K562 (cell line): ENCODE measurements around the gene LCE7A. TPM values are rescaled to one million over a fixed set of nuclear protein-coding genes. Genes with fewer than 3 reads are reported as not detected.

Experiments
- BCL6 ChIP-seq: fragments of 250-450 bp; sonication (Bioruptor Pico); IDR thresholded peaks from 2 replicates; pipeline ENCODE4 v1.4.0; 2020
- CREM ChIP-seq: IDR thresholded peaks from 2 replicates; pipeline ENCODE4 v1.6.1; 2014; ENCODE audit warnings: antibody characterized with exemption, low read depth
- LCOR ChIP-seq: sonication (generic); formaldehyde crosslinking; IDR thresholded peaks from 2 replicates; pipeline ENCODE4 v1.8.0; 2022; ENCODE audit warnings: mild to moderate bottlenecking, missing genetic modification reagents
- PHF8 ChIP-seq: fragments of 200-600 bp; sonication (generic); IDR thresholded peaks from 2 replicates; pipeline ENCODE4 v1.6.1; 2012; ENCODE audit warnings: mixed run types, mild to moderate bottlenecking, inconsistent platforms, low read length, moderate library complexity, borderline replicate concordance
- POLR2A ChIP-seq: fragments of 450-650 bp; conservative IDR thresholded peaks from 2 replicates; pipeline ENCODE4 v1.6.1; 2016
- RAD21 ChIP-seq, 2 experiments: fragments of 250-450 bp in 1 of 2; fragments of 450-650 bp in 1 of 2; sonication (Bioruptor Pico) in 1 of 2; formaldehyde crosslinking in 1 of 2; IDR thresholded peaks in 1 of 2; conservative IDR thresholded peaks in 1 of 2; 2 replicates each; pipeline versions ENCODE4 v1.4.0 to v1.8.0; 2020 to 2022; ENCODE audit warnings: mild to moderate bottlenecking in 2 of 2, moderate library complexity in 1 of 2
- SAFB ChIP-seq: fragments of 200-400 bp; formaldehyde crosslinking; IDR thresholded peaks from 2 replicates; pipeline ENCODE4 v1.6.1; 2017; ENCODE audit warnings: low read depth, low read length, borderline replicate concordance
- SMC3 ChIP-seq: conservative IDR thresholded peaks from 2 replicates; pipeline ENCODE4 v1.6.1; 2011; ENCODE audit warnings: low read depth, low read length, improper control_type of control experiment; ENCODE audit not compliant: insufficient read depth
- STAG1 ChIP-seq: sonication (generic); formaldehyde crosslinking; IDR thresholded peaks from 2 replicates; pipeline ENCODE4 v1.5.0; 2020; ENCODE audit warnings: missing genetic modification reagents, borderline replicate concordance
- TOE1 ChIP-seq, 2 experiments: fragments of 450-650 bp in 1 of 2; sonication (generic) in 1 of 2; formaldehyde crosslinking in 1 of 2; IDR thresholded peaks; 2 replicates each; pipeline versions ENCODE4 v1.7.1 to v1.8.0; 2016 to 2022; ENCODE audit warnings: borderline replicate concordance in 2 of 2, mild to moderate bottlenecking in 2 of 2, antibody characterized with exemption in 1 of 2, inconsistent platforms in 1 of 2, low read depth in 1 of 2, missing genetic modification reagents in 1 of 2, moderate library complexity in 1 of 2
- ZFP36 ChIP-seq: fragments of 150-350 bp; IDR thresholded peaks from 2 replicates; pipeline ENCODE4 v1.6.1; 2018; ENCODE audit warnings: low read length, low read depth; ENCODE audit not compliant: partially characterized antibody
- ZFPM2 ChIP-seq: fragments of 250-450 bp; sonication (Bioruptor Pico); IDR thresholded peaks from 2 replicates; pipeline ENCODE4 v1.5.1; 2022; ENCODE audit warnings: mild to moderate bottlenecking
- ZNF133 ChIP-seq: fragments of 250-450 bp; sonication (Bioruptor Pico); IDR thresholded peaks from 2 replicates; pipeline ENCODE4 v1.4.0; 2020; ENCODE audit warnings: mild to moderate bottlenecking
- polyA plus RNA-seq, 8 experiments: library from polyadenylated mRNA; depleted of rRNA in 4 of 8; stranded (reverse) in 5 of 8; unstranded in 3 of 8; fragments of >200 nt; fragmentation: Nextera tagmentation in 2 of 8; fragmentation: Illumina TruSeq in 1 of 8; extraction: Ambion mirVana in 2 of 8; extraction: Trizol in 1 of 8; gene quantifications; 2 replicates each; pipeline versions ENCODE4 v1.2.1 to v1.2.3, GENCODE V29; 2011 to 2014; ENCODE audit warnings: inconsistent platforms in 1 of 8, missing spikeins in 1 of 8
- total RNA-seq, 7 experiments: library from RNA; depleted of rRNA in 6 of 7; stranded (reverse); fragments of >200 nt in 6 of 7; fragmentation: Illumina TruSeq in 2 of 7; extraction: Trizol in 2 of 7; gene quantifications; 2 replicates each; pipeline versions ENCODE4 v1.2.1 to v1.2.3, GENCODE V29; 2011 to 2021; ENCODE audit warnings: low replicate concordance in 1 of 7
- TF ChIP-seq, protein P1 (sequence below), 3 experiments: IDR thresholded peaks in 2 of 3; conservative IDR thresholded peaks in 1 of 3; 2 replicates each; pipeline ENCODE4 v1.5.1; 2011 to 2012; ENCODE audit warnings: low read length in 3 of 3, mild to moderate bottlenecking in 3 of 3, control low read depth in 2 of 3, improper control_type of control experiment in 1 of 3, inconsistent platforms in 1 of 3, low read depth in 1 of 3, mixed read lengths in 1 of 3, moderate library complexity in 1 of 3; ENCODE audit not compliant: insufficient read depth in 2 of 3
- TF ChIP-seq, protein P2 (sequence below), 3 experiments: fragments of 200-800 bp in 1 of 3; fragments of 250-450 bp in 1 of 3; fragments of 450-650 bp in 1 of 3; sonication (Bioruptor Pico) in 1 of 3; sonication (Bioruptor generic) in 1 of 3; formaldehyde crosslinking in 1 of 3; IDR thresholded peaks; 2 replicates each; pipeline versions ENCODE4 v1.6.1 to v1.8.0; 2016 to 2022; ENCODE audit warnings: mild to moderate bottlenecking in 2 of 3, missing genetic modification characterization in 2 of 3, missing compliant biosample characterization in 1 of 3, moderate library complexity in 1 of 3
- TF ChIP-seq, protein P3 (sequence below): fragments of 450-650 bp; conservative IDR thresholded peaks from 2 replicates; pipeline ENCODE4 v1.6.1; 2016; ENCODE audit warnings: missing genetic modification characterization, low read depth, mild to moderate bottlenecking, missing compliant biosample characterization, moderate library complexity

Gene LCE7A
- total and polyA plus RNA-seq, 9 of the 15 experiments (the other 6 are each of a cell fraction or from before 2014, with no cell fraction given): not detected

DNA sequence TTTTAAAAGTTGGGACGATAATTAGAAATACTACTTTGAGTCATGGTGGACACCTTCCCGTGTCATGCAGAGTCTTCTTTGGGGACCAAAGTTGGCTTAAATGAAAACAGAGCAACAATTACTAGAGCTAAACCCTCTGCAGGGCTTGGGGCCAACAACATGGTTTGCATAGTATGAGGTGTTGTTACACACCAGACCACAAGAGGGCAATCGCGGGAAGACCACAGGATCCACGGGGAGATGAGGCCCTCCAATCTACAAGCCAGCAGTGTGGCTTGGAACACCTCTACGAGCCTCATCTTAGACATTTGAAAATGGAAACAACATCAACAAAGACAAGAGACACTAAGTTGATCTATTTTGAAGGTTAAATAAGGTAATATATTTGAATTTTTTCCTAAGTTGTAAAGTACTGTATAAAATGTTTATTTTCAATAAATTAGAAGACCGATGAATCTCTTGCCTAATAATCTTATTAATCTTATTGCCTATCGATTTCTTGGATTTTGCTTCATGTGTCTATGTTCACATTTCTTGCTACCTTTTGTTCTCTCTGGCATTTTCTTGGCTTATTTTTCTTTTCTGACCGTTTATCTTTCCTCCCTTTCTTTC is 10.1 kb downstream of the LCE7A start (continued):
- TF ChIP-seq PHF8: no peak
- TF ChIP-seq ZFP36: no peak
- TF ChIP-seq LCOR (CRISPR knock-in tag): no peak
- TF ChIP-seq, protein P1, sequence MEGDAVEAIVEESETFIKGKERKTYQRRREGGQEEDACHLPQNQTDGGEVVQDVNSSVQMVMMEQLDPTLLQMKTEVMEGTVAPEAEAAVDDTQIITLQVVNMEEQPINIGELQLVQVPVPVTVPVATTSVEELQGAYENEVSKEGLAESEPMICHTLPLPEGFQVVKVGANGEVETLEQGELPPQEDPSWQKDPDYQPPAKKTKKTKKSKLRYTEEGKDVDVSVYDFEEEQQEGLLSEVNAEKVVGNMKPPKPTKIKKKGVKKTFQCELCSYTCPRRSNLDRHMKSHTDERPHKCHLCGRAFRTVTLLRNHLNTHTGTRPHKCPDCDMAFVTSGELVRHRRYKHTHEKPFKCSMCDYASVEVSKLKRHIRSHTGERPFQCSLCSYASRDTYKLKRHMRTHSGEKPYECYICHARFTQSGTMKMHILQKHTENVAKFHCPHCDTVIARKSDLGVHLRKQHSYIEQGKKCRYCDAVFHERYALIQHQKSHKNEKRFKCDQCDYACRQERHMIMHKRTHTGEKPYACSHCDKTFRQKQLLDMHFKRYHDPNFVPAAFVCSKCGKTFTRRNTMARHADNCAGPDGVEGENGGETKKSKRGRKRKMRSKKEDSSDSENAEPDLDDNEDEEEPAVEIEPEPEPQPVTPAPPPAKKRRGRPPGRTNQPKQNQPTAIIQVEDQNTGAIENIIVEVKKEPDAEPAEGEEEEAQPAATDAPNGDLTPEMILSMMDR (IDR thresholded peaks at IDR 0.05 in 2 of 3, conservative IDR thresholded peaks at IDR 0.05 in 1 of 3; ENCODE audit: insufficient read depth in 2 of 3, low read depth in 1 of 3, low read length in 3 of 3): peak; percentile 72 to 85 (median 80)
- TF ChIP-seq TOE1 (IDR thresholded peaks at IDR 0.05; ENCODE audit: borderline replicate concordance): no peak
- no peak for TF ChIP-seq TOE1 (CRISPR knock-in tag; IDR thresholded peaks at IDR 0.05; ENCODE audit: borderline replicate concordance, low read depth)
- TF ChIP-seq SAFB: no peak
- TF ChIP-seq, protein P2, sequence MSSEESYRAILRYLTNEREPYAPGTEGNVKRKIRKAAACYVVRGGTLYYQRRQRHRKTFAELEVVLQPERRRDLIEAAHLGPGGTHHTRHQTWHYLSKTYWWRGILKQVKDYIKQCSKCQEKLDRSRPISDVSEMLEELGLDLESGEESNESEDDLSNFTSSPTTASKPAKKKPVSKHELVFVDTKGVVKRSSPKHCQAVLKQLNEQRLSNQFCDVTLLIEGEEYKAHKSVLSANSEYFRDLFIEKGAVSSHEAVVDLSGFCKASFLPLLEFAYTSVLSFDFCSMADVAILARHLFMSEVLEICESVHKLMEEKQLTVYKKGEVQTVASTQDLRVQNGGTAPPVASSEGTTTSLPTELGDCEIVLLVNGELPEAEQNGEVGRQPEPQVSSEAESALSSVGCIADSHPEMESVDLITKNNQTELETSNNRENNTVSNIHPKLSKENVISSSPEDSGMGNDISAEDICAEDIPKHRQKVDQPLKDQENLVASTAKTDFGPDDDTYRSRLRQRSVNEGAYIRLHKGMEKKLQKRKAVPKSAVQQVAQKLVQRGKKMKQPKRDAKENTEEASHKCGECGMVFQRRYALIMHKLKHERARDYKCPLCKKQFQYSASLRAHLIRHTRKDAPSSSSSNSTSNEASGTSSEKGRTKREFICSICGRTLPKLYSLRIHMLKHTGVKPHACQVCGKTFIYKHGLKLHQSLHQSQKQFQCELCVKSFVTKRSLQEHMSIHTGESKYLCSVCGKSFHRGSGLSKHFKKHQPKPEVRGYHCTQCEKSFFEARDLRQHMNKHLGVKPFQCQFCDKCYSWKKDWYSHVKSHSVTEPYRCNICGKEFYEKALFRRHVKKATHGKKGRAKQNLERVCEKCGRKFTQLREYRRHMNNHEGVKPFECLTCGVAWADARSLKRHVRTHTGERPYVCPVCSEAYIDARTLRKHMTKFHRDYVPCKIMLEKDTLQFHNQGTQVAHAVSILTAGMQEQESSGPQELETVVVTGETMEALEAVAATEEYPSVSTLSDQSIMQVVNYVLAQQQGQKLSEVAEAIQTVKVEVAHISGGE (CRISPR knock-in tag; IDR thresholded peaks at IDR 0.05): no peak
- TF ChIP-seq POLR2A: no peak
- peak; percentile 65; the same call in 1 of the 2 replicates for TF ChIP-seq SMC3
- TF ChIP-seq ZFPM2 (CRISPR knock-in tag): no peak
- TF ChIP-seq, protein P3, sequence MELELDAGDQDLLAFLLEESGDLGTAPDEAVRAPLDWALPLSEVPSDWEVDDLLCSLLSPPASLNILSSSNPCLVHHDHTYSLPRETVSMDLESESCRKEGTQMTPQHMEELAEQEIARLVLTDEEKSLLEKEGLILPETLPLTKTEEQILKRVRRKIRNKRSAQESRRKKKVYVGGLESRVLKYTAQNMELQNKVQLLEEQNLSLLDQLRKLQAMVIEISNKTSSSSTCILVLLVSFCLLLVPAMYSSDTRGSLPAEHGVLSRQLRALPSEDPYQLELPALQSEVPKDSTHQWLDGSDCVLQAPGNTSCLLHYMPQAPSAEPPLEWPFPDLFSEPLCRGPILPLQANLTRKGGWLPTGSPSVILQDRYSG (tag): no peak
- TF ChIP-seq ZNF133 (CRISPR knock-in tag): no peak
- TF ChIP-seq BCL6 (CRISPR knock-in tag): no peak
- peak; percentile 37; the same call in 1 of the 2 replicates for TF ChIP-seq CREM
- no peak for TF ChIP-seq STAG1 (CRISPR knock-in tag)
- peak; percentile 59 to 65 for TF ChIP-seq RAD21 (CRISPR knock-in tag; conservative IDR thresholded peaks at IDR 0.05 in 1 of 2, IDR thresholded peaks at IDR 0.05 in 1 of 2)
